GM19452 (cell line): ENCODE data around the gene NFIX.

Experiments used
- ATAC-seq: cut with Tn5 transposase; IDR thresholded peaks from one replicate; pipeline ENCODE4 v1.9.1; 2021; ENCODE audit not compliant: unreplicated experiment

The NFIX gene

DNA sequence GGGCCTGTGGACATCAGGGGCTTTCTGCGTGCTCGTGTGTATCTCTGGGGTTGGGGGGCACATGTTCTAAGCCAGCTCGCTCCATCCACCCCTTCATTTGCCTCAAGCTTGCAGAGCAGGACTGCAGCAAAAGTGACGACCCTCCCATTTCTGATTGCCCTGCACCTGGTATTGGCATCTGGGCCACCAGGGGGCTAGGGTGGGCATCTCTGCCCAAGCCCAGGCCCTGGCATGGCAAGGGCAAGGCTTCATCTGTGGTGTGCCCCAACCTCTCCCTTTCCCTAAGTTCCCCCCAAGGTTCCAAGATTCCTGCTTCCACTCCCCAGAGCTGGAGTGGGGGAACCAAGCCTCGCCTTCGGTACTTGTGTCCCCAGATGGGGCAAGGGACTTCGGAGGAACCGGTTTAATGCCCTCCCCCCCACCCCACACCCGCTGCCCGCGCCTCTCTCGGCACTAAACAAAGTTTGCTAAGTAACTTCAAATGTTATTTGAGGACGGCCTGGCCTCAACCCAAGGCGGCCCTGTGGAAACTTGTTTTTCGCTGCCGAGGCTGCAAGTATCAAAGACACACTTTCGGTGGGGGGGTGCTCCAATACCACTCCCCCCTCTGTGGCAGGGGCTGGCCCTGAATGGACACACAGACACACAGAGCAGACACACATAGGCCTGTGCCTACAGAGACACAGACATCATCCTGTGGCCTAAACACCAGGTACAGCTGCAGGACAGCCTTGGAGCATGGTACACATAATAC is 12.2 kb downstream of the NFIX start:
- ATAC-seq, result no peak

DNA sequence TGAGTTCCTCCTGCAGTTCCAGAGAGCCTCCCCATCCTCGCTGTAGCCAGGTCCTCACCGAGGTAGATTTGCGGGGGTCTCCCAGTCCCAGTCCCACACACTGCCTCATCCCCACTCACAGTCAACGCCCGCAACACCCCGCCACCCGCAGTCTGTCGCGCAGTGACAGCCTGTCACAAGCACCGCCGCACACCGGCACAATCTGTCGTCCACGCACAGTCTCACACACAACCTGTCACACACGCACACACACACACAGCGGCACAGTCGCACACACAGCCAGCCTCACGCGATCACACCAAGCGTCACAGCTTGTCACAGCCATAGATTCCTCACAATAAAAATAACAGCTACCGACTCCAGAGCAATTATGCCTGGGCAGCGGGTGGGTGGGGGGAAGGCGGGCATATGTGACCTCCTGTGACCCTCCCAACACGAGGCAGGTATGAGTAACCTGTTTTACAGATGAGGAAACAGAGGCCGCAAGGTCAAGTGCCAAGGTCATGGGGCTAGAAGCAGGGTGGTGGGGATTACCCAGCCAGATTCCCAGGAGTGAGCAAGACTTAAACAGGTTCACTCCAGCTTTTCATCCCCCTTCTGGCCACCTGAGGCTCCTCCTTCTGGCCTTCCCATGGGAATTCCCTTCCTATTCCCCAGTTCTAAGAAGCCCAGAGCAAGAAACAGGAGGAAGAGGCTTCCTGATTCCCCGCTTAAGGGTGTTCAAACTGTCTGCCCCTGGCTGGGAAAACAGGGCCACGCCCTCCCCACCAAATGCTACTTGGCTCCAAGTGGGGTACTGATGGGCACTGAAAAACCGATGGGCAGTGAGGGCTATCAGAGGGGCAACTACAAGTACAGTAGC is 13.9 kb downstream of the NFIX start:
- ATAC-seq, result no peak

- ATAC-seq, result no peak
These were observed 15.0 kb downstream of the NFIX start for GRCh38 chr19:13010038-13010991.

DNA sequence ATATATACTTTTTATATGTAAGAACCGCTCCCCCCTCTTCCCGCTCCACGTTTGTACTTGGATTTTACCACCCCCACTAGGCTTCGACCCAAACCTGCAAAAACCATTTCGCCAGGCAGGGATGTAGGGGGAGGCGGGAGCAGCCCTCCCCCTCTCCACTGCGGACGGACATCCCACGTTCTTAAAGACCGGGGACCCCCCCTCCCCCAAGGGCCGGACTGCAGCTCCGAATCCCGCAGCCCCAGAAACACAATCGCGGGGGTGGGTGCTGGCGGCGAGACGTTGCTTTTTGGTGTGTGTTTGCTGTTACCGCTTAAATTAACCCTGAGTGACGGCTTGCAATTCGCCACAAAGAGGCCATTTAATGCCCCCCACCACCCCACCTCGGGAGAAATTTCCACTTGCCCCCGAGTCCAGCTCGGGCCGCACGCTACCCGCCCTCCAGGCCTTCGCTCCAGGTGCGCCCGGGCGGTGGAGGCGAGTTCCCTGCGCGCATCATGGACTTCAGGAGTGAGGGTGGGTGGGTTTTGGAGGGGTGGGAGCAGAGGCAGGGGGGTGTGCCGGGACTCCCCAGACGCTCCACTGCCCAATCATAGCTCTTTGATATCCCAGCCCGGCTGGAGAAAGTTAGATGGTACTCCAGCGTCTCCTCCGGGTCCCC is 15.8 kb downstream of the NFIX start:
- no peak for ATAC-seq

- ATAC-seq, result no peak
These were observed 16.5 kb downstream of the NFIX start for GRCh38 chr19:13011653-13012389.

DNA sequence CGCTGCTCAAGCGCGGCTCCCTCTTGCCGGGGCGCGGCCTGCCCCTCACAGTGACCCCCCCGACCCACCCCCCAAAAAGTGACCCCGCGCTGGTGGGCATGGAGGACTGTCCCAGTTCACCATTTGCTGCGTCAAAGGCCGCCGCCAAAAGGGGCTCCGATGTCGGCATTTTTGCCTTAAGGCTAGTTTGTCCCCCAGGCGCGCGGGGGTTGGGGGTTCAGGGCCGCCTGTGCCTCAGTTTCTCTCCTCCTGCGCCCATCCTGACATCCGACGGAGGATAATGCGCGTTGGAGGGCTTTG is 17.1 kb downstream of the NFIX start:
- no peak for ATAC-seq

DNA sequence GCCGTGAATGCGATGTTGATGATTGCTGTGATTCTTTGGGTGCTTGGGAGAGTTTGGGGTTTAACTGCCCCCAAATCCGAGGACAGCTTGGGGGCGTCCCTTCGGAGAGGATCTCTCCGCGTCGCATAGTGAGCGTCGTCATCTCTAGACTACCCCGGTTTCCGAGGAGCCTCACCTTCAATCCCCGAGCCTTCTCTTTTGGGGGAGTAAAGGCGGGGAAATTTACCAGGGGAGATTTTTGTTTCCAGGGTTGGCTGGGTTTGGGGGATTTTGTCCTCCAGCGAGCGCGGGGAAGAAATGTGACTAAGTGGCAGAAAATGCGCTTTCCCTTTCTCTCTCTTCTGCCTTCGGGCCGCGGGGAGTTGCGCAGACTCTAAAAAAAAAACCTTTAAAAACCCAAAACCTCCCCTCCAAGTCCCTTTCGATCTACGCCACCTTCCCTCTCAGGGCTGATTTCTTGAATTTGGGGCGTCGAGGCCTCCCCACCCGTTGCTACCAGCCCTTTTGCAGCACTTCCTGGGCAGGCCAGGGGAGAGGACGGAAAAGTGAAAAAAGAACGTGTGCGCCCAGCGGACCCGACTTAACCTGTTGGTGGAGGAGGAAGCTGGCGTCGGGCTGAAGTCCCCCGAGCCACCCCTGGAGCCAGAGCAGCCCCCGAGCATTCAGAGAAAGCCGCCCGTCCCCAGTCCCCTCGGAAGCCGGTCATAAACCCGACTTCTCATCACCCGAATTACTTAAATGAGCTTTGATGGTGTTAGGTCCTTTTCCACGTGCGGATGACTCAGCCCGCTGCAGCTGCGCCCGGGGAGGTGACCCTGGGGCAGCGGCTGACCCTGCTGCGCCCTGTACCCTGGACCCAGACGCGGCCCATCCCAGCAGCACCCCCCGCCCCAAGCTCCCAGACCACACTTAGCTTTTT is 17.7 kb downstream of the NFIX start:
- ATAC-seq, result no peak

DNA sequence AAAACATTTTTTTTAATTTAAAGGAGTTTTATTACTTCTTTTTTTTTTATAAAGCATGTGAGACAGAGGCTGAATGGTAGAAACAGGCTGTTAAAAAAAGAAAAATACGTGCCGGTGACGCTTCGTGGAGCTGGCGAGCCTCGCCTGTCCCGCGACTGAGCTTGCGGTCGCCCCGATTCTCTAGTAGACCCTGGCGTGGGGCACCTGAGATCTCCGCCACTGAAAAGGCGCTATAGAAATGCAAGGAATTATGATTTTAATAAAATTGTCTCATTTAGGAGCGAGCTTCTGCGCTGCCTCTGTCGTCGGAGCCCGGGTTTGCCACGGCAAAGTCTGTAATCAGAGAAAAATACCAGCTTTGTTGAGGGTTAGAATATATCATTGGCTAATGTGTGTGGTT is 18.4 kb downstream of the NFIX start:
- no peak for ATAC-seq

DNA sequence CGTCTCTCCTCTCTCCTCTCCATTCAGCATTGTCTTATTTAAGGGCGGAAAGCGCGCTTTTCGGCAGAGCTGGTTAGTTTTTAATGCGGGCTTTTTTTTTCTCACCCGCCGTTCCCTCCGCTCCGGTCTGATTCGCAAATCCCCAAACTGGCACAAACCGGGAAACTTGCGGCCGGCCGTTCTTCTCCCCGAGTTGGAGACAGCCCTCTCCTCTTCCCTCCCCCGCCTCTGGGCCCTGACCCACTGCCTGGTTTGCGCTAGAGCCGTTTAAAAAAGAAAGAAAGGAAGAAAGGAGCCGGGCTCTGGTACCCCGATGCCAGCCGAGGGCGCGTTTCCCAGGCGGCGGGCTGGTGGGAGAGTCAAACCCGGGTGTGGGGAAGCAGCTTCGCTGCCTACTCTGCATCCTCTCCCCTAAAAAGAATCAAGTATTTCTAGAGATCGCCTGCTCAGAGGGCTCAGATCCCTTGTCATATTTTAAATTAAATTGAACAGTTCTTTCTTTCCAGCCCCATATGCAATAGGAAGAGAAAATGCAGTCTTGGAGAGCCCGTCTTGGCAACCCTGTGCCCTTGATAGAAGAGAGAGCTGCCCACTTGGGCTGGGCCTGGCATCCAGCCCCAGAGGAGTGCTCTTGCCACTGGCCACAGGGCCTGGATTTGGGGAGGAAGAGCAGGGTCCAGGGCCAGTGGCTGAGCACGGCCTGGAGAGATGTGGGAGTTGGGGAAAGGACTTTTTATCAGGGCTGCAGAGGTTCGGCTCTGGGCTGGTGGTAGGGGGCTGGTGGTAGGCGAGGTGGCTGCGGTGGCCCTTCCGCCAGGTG is 19.0 kb downstream of the NFIX start:
- ATAC-seq, result no peak

- ATAC-seq, result no peak
These were observed 19.6 kb downstream of the NFIX start for GRCh38 chr19:13014921-13015280.

DNA sequence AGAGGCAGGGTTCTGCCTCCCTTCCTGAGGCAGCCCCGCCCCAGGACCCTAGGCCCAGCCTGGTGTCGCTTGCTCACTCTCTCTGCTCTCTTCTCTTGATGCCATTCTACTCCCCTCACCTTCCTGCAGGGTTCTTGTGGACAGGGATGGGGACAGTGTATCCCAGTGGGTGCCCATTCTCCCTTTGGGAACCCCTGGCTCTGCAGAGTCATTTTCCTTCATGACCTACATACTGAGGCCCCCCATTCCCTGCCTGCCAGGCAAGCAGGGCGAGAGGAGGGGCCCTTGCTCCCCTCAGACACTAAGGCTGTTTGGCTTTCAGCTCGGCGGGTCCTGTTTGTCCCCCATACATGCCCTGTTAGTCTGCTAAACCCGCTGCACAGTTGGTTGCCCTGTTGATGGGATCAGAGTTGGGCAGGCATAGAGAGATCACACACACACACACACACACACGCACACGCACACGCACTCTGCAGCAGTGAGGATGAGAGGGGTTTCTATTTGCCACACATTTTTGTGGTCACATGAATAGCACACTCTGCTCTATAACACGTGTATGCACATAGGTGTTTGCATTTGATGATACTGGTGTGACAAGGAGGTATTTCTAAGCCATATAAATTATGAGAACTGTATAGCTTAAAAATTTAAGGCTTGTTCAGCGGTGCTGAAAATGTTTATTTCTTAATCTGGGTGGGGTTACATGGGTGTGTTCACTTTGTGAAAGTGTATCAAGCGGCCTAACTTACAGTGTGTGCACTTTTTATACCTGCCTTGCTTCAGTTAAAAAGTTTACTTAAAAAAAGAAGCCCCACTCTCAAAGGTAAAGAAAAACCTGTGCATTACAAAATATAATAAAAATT is 20.3 kb downstream of the NFIX start:
- no peak for ATAC-seq

GRCh38 chr19:13016245-13016627 is 21.0 kb downstream of the NFIX start:
- no peak for ATAC-seq

- ATAC-seq, result no peak
These were observed 21.5 kb downstream of the NFIX start for GRCh38 chr19:13016628-13017305.

- ATAC-seq, result no peak
These were observed 22.2 kb downstream of the NFIX start for GRCh38 chr19:13017306-13018034.

GRCh38 chr19:13018035-13018914 is 23.0 kb downstream of the NFIX start:
- no peak for ATAC-seq
